Sciatic nerve (tissue), 2 donors: ENCODE data around the gene CAMK2G. TPM values are rescaled to one million over a fixed set of nuclear protein-coding genes. Genes with fewer than 3 reads are reported as not detected.
A peak's percentile ranks its signal among the peaks of the same experiment; 100 is the strongest.

Experiments
- ATAC-seq: fragments of 200-7000 bp; cut with Tn5 transposase; one replicate; pipeline ENCODE4 v1.9.1; 2020; ENCODE audit warnings: mild to moderate bottlenecking, moderate library complexity
- DNase-seq: peaks from one replicate; pipeline ENCODE4 v3.0.0-alpha.2; 2020; ENCODE audit warnings: low spot score
- intact Hi-C: fragments of 100-400 bp; cut with DNase I; formaldehyde crosslinking; loops from one replicate; pipeline ENCODE4 v1.14.2; 2022
- total RNA-seq: library from RNA; stranded (reverse); fragmentation: NEBNext Ultra II Directional; extraction: Animal tissue kit (Norgen Biotek cat#: 25700); gene quantifications from one replicate; pipeline ENCODE4 v1.2.1, GENCODE V29; 2021
- donor health status: DM: no; HTN: no; CAD: no.
- donor health status: DM: no; HTN: no; CAD: no.

CAMK2G gene
- total RNA-seq, 1 donor from 2014 or later = 30.5 TPM

- DNase-seq (peak; percentile 38), ATAC-seq (no peak)
- intact Hi-C loops = no loop called here
Measured at GRCh38 chr10:73769396-73769795, 105.0 kb downstream of the CAMK2G start.

DNA sequence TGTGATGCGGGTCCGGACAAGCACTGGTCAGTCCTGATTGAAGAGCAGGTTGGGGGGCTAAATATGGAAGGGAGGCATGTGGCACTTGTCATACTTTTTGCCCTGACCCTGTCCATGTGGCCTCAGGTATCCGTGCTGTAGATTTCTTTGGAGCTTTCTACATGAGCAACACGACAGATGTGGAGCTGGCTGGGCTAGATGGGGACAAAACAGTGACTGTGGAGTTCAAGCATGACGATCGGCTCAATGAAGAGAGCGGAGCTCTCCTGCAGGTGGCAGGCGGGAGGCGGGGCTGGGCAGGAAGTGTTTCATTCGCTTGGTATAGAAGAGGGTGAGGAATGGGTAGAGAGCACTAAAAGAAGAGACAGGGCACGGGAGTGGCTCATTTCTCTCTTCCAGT is 105.5 kb downstream of the CAMK2G start:
- intact Hi-C loops = no loop called here
- ATAC-seq (no peak), DNase-seq (peak; percentile 53)

GRCh38 chr10:73765066-73765465 is 109.3 kb downstream of the CAMK2G start:
- intact Hi-C loops = no loop called here
- no peak for DNase-seq
- ATAC-seq = no peak

- intact Hi-C loops = no loop called here
- ATAC-seq (no peak), DNase-seq (peak; percentile 10)
Measured at GRCh38 chr10:73763343-73763742, 111.0 kb downstream of the CAMK2G start.

- no peak for DNase-seq
- intact Hi-C loops = no loop called here
- ATAC-seq = no peak
Measured at GRCh38 chr10:73762915-73763314, 111.4 kb downstream of the CAMK2G start.

Other genes with a start within 250 kb of the CAMK2G start
- gene MYOZ1, start 233.1 kb downstream of the CAMK2G start, total RNA-seq = 1.1 TPM
- not detected for gene SYNPO2L, start 218.5 kb downstream of the CAMK2G start, total RNA-seq
- 14.4 TPM for gene AGAP5, start 176.4 kb downstream of the CAMK2G start, total RNA-seq
- gene SEC24C, start 130.2 kb downstream of the CAMK2G start, total RNA-seq = 53.6 TPM
- 13.2 TPM for gene CHCHD1, start 92.5 kb downstream of the CAMK2G start, total RNA-seq
- 99.1 TPM for gene ZSWIM8, start 88.9 kb downstream of the CAMK2G start, total RNA-seq
- 32.9 TPM for gene NDST2, start 63.0 kb downstream of the CAMK2G start, total RNA-seq
- gene PLAU, start 36.6 kb upstream of the CAMK2G start, total RNA-seq = 15.6 TPM
- 165 TPM for gene VCL, start 123.6 kb upstream of the CAMK2G start, total RNA-seq